Caco-2 (cell line): Measurements from ENCODE around the gene TTLL11. TPM values are rescaled to one million over a fixed set of nuclear protein-coding genes. Genes with fewer than 3 reads are reported as not detected.

ENCODE experiments used
- BruUV-seq: library from RNA; stranded (reverse); fragments of 400-500 nt; replicated peaks from 2 replicates; lab custom pipeline; 2021; lab: Mats Ljungman, UMichigan
- CTCF ChIA-PET: fragments of 300-600 bp; sonication (Branson Sonifier 250); formaldehyde crosslinking; loops from one replicate; lab custom pipeline; 2022; ENCODE audit warnings: antibody characterized with exemption; lab: Charles Lee
- POLR2A ChIA-PET: fragments of 300-600 bp; sonication (Branson Sonifier 250); formaldehyde crosslinking; loops from one replicate; lab custom pipeline; 2022; ENCODE audit warnings: antibody characterized with exemption; lab: Charles Lee
- DNase-seq, 2 experiments: peaks; one replicate each; pipeline versions ENCODE4 v3.0.0 to v3.0.0-alpha.2; 2020 to 2022
- H3K27me3 ChIP-seq: replicated peaks from 2 replicates; pipeline ENCODE4 v1.6.0; 2011; ENCODE audit warnings: low read length; ENCODE audit not compliant: control insufficient read depth, insufficient read depth
- H3K36me3 ChIP-seq: 2 replicates; pipeline ENCODE4 v1.5.1; 2011; ENCODE audit warnings: low read length; ENCODE audit not compliant: control insufficient read depth, insufficient read depth
- H3K4me1 ChIP-seq: fragments of 250-450 bp; sonication (Bioruptor Pico); 2 replicates; pipeline ENCODE4 v1.5.1; 2020; ENCODE audit warnings: mild to moderate bottlenecking
- H3K4me3 ChIP-seq: 2 replicates; pipeline ENCODE4 v1.5.1; 2011; ENCODE audit warnings: low read depth, mild to moderate bottlenecking, control low read depth, low read length
- H3K9me3 ChIP-seq: fragments of 250-450 bp; sonication (Bioruptor Pico); 2 replicates; pipeline ENCODE4 v1.5.1; 2020; ENCODE audit warnings: mild to moderate bottlenecking, moderate library complexity
- H3K27ac Mint-ChIP-seq: one replicate; pipeline ENCODE4 v1.8.0; 2022; ENCODE audit warnings: mixed read lengths; ENCODE audit not compliant: unreplicated experiment
- H3K27me3 Mint-ChIP-seq: one replicate; pipeline ENCODE4 v1.8.0; 2022; ENCODE audit warnings: mixed read lengths; ENCODE audit not compliant: insufficient read depth, unreplicated experiment
- H3K36me3 Mint-ChIP-seq: one replicate; pipeline ENCODE4 v1.8.0; 2022; ENCODE audit warnings: mild to moderate bottlenecking, mixed read lengths; ENCODE audit not compliant: insufficient read depth, unreplicated experiment
- H3K4me1 Mint-ChIP-seq: one replicate; pipeline ENCODE4 v1.8.0; 2022; ENCODE audit warnings: low read depth, mixed read lengths; ENCODE audit not compliant: unreplicated experiment
- H3K4me3 Mint-ChIP-seq: one replicate; pipeline ENCODE4 v1.8.0; 2022; ENCODE audit warnings: mild to moderate bottlenecking, moderate library complexity, mixed read lengths; ENCODE audit not compliant: unreplicated experiment
- H3K9me3 Mint-ChIP-seq: one replicate; pipeline ENCODE4 v1.8.0; 2022; ENCODE audit warnings: mixed read lengths; ENCODE audit not compliant: unreplicated experiment
- intact Hi-C: fragments of 100-400 bp; cut with micrococcal nuclease; formaldehyde crosslinking; loops from one replicate; pipeline ENCODE4 v1.10.0; 2022; ENCODE audit not compliant: unreplicated experiment
- total RNA-seq: library from RNA; stranded (reverse); gene quantifications from 2 replicates; pipeline ENCODE4 v1.2.3, GENCODE V29; 2022
- TF ChIP-seq, protein P1 (sequence below), 2 experiments: fragments of 200-600 bp in 1 of 2; IDR thresholded peaks; 1 replicate in 1 of 2; 2 replicates in 1 of 2; pipeline versions ENCODE4 v1.5.1 to v1.8.0; 2011 to 2022; ENCODE audit warnings: antibody characterized with exemption in 1 of 2, control low read depth in 1 of 2, inconsistent platforms in 1 of 2, low read depth in 1 of 2, low read length in 1 of 2, mild to moderate bottlenecking in 1 of 2, moderate library complexity in 1 of 2; ENCODE audit not compliant: insufficient read depth in 1 of 2, severe bottlenecking in 1 of 2, unreplicated experiment in 1 of 2

The TTLL11 gene
- total RNA-seq, 1 experiment from 2014 or later: 4.4 TPM

DNA sequence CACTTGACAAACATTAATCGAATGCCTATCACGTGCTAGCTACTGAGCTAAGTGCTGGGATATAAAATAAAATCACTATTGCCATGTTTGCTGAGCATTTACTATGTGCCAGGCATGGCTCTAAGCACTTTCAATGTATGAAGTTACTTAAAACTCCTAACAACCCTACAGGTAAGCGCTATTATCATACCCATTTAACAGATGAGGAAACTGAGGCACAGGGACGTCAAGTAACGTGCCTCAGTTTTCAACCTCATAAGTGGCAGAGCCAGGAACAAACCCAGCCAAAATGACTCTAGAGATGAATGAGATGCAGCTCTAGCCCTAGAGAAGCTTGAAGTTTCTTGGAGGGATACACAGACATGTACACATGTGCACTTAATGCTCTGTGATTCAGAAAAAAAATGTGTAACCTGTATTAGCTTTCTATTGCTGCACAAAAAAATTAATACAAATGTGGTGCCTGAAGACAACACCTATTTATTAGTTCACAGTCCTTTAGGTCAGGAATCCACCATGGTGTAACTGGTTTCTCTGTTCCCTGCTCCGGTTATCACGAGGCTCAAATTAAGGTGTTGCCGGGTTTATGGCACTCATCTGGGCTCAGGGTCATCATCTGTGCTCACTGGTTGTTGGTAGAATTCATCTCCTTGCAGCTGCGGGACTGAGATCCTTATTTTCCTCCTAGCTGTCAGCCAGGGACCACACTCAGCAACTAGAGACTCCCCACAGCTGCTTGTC is 33.7 kb downstream of the TTLL11 start:
- intact Hi-C loops: no loop called here
- no peaks in the 10 kb centered on the region for H3K27me3 Mint-ChIP-seq
- DNase-seq: no peak
- H3K36me3 ChIP-seq: no peaks in the 10 kb centered on the region
- no peaks in the 10 kb centered on the region for H3K9me3 ChIP-seq
- CTCF ChIA-PET: no interaction called here
- no peak overlapping the region for H3K4me3 Mint-ChIP-seq
- H3K27ac Mint-ChIP-seq: no peak overlapping the region
- no peak overlapping the region for H3K4me3 ChIP-seq
- no peaks in the 10 kb centered on the region for H3K9me3 Mint-ChIP-seq
- POLR2A ChIA-PET: no interaction called here
- no TSS peak for BruUV-seq
- H3K36me3 Mint-ChIP-seq: no peaks in the 10 kb centered on the region
- H3K27me3 ChIP-seq: no peaks in the 10 kb centered on the region
- no peaks in the 10 kb centered on the region for H3K4me1 Mint-ChIP-seq
- no peaks in the 10 kb centered on the region for H3K4me1 ChIP-seq
- TF ChIP-seq, protein P1, sequence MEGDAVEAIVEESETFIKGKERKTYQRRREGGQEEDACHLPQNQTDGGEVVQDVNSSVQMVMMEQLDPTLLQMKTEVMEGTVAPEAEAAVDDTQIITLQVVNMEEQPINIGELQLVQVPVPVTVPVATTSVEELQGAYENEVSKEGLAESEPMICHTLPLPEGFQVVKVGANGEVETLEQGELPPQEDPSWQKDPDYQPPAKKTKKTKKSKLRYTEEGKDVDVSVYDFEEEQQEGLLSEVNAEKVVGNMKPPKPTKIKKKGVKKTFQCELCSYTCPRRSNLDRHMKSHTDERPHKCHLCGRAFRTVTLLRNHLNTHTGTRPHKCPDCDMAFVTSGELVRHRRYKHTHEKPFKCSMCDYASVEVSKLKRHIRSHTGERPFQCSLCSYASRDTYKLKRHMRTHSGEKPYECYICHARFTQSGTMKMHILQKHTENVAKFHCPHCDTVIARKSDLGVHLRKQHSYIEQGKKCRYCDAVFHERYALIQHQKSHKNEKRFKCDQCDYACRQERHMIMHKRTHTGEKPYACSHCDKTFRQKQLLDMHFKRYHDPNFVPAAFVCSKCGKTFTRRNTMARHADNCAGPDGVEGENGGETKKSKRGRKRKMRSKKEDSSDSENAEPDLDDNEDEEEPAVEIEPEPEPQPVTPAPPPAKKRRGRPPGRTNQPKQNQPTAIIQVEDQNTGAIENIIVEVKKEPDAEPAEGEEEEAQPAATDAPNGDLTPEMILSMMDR (IDR thresholded peaks at IDR 0.05; ENCODE audit: insufficient read depth in 1 of 2, low read depth in 1 of 2, low read length in 1 of 2, severe bottlenecking in 1 of 2, unreplicated experiment in 1 of 2): no peak

DNA sequence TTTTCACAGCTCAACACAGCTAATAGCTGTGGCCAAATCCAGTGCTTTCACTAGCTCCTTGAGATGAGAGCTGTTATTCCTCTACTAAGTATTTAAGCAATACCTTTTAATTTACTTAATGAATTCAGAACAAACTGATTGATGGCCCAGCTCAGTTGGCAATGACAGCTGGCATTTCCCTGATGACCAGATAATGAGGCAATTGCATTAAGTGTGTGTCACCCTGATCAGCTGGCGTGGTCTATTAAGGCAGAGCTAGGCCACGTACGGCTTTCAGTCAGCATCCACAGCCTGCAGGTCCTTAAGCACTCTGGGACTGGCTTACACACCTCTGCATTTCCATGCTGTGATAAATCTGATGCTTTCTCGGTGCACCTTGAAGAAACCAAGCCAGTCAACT is 34.4 kb downstream of the TTLL11 start:
- Mint-ChIP-seq H3K27me3 (no peaks in the 10 kb centered on the region), H3K9me3 (no peaks in the 10 kb centered on the region), H3K27ac (no peak overlapping the region), H3K36me3 (no peaks in the 10 kb centered on the region), H3K4me3 (no peak overlapping the region), H3K4me1 (no peaks in the 10 kb centered on the region)
- Histone ChIP-seq H3K4me3 (no peak overlapping the region), H3K4me1 (no peaks in the 10 kb centered on the region), H3K36me3 (no peaks in the 10 kb centered on the region), H3K27me3 (no peaks in the 10 kb centered on the region), H3K9me3 (no peaks in the 10 kb centered on the region)
- intact Hi-C loops: no loop called here
- DNase-seq: no peak
- BruUV-seq: no TSS peak
- CTCF ChIA-PET: no interaction called here
- POLR2A ChIA-PET: no interaction called here
- TF ChIP-seq, protein P1 (IDR thresholded peaks at IDR 0.05; ENCODE audit: insufficient read depth in 1 of 2, low read depth in 1 of 2, low read length in 1 of 2, severe bottlenecking in 1 of 2, unreplicated experiment in 1 of 2): no peak

DNA sequence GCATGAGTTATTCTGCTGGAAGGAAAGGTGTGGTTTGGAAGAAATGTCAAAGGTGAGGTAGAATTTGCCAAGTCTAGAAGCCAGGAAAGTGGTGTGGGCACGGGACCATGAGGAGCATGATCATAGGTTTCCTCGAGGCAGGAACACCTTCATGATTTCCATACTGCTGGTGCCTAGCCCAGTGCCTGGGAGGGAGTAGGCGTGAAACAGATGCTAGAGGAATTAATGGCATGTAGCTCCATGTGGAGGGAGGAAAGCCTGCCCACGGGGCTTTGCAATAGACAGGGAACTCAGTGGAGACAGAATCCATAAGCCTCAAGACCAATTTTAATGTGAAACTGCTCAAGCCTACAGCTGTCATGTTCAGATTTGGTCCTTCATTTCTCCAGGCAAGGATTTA is 35.1 kb downstream of the TTLL11 start:
- H3K9me3 ChIP-seq: no peaks in the 10 kb centered on the region
- POLR2A ChIA-PET: no interaction called here
- DNase-seq: no peak
- H3K27me3 ChIP-seq: no peaks in the 10 kb centered on the region
- intact Hi-C loops: no loop called here
- H3K36me3 Mint-ChIP-seq: peaks cover 5% of the 10 kb centered on the region
- H3K4me3 ChIP-seq: no peak overlapping the region
- H3K9me3 Mint-ChIP-seq: no peaks in the 10 kb centered on the region
- TF ChIP-seq, protein P1 (IDR thresholded peaks at IDR 0.05; ENCODE audit: insufficient read depth in 1 of 2, low read depth in 1 of 2, low read length in 1 of 2, severe bottlenecking in 1 of 2, unreplicated experiment in 1 of 2): no peak
- no peak overlapping the region for H3K27ac Mint-ChIP-seq
- no peaks in the 10 kb centered on the region for H3K36me3 ChIP-seq
- no TSS peak for BruUV-seq
- H3K4me1 Mint-ChIP-seq: no peaks in the 10 kb centered on the region
- no peak overlapping the region for H3K4me3 Mint-ChIP-seq
- CTCF ChIA-PET: no interaction called here
- H3K4me1 ChIP-seq: no peaks in the 10 kb centered on the region
- no peaks in the 10 kb centered on the region for H3K27me3 Mint-ChIP-seq
